Mucosa of stomach (tissue), 1 donor: ENCODE data around the gene RGL1.

Experiments
- H3K27me3 ChIP-seq: one replicate; pipeline ENCODE4 v1.7.0; 2013; ENCODE audit warnings: mild to moderate bottlenecking, low read length; ENCODE audit not compliant: control insufficient read depth, insufficient read depth
- H3K36me3 ChIP-seq: one replicate; pipeline ENCODE4 v1.7.0; 2013; ENCODE audit warnings: low read length; ENCODE audit not compliant: control insufficient read depth, insufficient read depth
- H3K4me1 ChIP-seq: one replicate; pipeline ENCODE4 v1.7.0; 2013; ENCODE audit warnings: mild to moderate bottlenecking, low read length; ENCODE audit not compliant: control insufficient read depth, insufficient read depth
- H3K4me3 ChIP-seq: one replicate; pipeline ENCODE4 v1.7.0; 2013; ENCODE audit warnings: low read length
- H3K9ac ChIP-seq: one replicate; pipeline ENCODE4 v1.7.0; 2013; ENCODE audit warnings: mild to moderate bottlenecking, low read length, moderate library complexity
- H3K9me3 ChIP-seq: one replicate; pipeline ENCODE4 v1.7.0; 2013; ENCODE audit warnings: mild to moderate bottlenecking, low read length, moderate library complexity; ENCODE audit not compliant: control insufficient read depth
- donor health status: Pancreatic carcinoma.

RGL1 gene

DNA sequence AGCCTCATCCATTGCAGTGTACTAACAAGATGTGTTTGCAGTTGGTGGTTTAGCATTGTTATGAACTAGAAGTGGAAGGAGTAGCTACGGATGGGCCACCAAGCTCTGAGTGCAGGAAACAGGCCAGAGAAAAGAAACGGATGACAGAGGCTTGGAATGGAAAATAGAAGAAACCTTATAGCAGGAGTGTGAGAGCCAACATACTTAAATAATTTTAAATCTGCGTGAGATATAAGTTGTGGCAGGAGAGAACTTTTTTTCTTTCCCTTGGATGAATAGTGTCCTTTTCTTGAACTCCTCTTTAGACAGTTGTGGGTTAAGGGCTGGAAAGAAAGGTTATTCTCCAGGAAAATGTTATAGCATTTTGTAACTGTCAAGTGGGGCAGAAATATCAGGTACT, 54.2 kb downstream of the RGL1 start:
- Histone ChIP-seq H3K4me1 (peaks cover 4% of the 10 kb centered on the region), H3K36me3 (no peaks in the 10 kb centered on the region), H3K4me3 (no peak overlapping the region), H3K9me3 (no peaks in the 10 kb centered on the region), H3K27me3 (no peaks in the 10 kb centered on the region), H3K9ac (no peak overlapping the region)

DNA sequence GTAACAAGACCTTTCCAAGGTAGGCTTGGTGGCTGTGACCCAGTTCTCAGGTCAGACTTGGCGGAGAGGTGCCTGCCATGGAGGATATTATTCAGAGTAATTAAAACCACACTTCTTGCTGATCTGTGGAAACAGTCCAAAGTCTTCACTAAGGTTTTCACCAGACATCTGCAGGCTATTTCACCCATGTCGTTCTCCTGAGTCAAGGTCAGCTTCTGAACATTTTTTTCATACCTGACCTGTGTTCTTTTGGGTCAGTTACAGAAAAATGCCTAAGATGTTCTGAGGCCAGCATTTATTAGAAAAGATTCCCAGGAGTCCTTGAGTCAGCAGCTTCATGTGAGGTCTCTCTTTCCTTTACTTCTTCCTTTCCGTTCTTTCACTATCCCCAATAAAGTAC, 54.9 kb downstream of the RGL1 start:
- Histone ChIP-seq H3K9me3 (no peaks in the 10 kb centered on the region), H3K4me3 (no peak overlapping the region), H3K9ac (no peak overlapping the region), H3K4me1 (peaks cover 4% of the 10 kb centered on the region), H3K36me3 (no peaks in the 10 kb centered on the region), H3K27me3 (no peaks in the 10 kb centered on the region)

DNA sequence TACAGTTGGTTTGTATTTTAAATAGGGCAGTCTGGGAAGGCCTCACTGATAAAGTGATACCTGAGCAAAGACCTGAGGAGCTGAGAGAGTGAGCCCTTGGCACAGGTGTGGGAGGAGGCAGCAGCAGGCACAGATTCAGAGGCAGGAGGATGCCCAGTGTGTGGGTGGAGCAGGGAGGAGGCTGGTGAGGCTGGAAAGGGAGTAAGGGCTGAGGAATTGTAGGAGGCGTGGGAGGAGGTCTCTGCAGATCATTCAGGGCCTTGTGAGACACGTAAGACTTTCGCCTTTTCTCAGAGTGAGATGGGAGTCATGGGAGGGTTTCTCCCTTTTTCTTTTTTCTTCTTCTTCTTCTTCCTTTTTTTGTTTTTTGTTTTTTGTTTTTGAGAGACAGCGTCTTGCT, 58.0 kb downstream of the RGL1 start:
- H3K27me3 ChIP-seq: no peaks in the 10 kb centered on the region
- peaks cover 4% of the 10 kb centered on the region for H3K4me1 ChIP-seq
- no peak overlapping the region for H3K4me3 ChIP-seq
- H3K9ac ChIP-seq: no peak overlapping the region
- no peaks in the 10 kb centered on the region for H3K36me3 ChIP-seq
- no peaks in the 10 kb centered on the region for H3K9me3 ChIP-seq

DNA sequence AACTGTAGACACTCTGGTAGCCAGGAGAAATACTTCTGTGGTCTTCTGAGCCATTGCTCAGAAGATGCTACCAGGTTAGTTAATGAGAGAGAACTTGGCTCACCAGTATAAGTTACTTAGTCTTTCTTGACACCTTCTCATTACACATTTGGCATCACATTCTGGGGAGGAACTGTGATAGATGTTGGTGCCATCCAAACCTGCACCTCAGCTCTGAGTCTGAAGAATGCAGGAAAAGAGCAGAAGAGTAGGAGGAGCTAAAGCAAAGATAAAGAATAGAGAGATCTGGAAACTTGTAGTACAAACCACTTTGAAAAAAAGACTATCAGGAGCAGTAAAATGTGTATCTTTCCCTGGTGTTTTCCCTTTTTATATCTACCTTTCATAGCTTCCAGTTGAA, 58.9 kb downstream of the RGL1 start:
- Histone ChIP-seq H3K4me3 (no peak overlapping the region), H3K36me3 (no peaks in the 10 kb centered on the region), H3K4me1 (peaks cover 4% of the 10 kb centered on the region), H3K9ac (no peak overlapping the region), H3K9me3 (no peaks in the 10 kb centered on the region), H3K27me3 (no peaks in the 10 kb centered on the region)

DNA sequence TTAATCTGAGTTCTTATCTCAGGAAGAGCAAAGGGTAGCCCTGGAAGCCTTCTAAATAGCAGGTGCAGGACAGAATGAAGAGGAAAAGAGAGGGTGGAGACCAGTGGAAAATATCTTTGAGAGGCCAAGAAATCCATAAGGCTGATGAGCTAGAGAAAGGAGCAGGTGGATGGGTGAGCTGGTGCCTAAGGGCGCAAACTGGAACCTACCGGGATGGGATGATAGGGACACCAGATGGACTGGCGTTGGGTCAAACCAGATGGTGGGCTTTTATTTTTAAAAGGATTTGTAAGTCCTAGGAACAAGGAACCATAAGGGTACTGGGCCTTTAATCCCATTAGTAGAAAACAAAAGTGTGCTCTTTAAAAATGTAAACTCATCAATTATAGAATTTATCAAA, 59.7 kb downstream of the RGL1 start:
- Histone ChIP-seq H3K27me3 (no peaks in the 10 kb centered on the region), H3K36me3 (no peaks in the 10 kb centered on the region), H3K9ac (no peak overlapping the region), H3K9me3 (no peaks in the 10 kb centered on the region), H3K4me1 (peaks cover 4% of the 10 kb centered on the region), H3K4me3 (no peak overlapping the region)

DNA sequence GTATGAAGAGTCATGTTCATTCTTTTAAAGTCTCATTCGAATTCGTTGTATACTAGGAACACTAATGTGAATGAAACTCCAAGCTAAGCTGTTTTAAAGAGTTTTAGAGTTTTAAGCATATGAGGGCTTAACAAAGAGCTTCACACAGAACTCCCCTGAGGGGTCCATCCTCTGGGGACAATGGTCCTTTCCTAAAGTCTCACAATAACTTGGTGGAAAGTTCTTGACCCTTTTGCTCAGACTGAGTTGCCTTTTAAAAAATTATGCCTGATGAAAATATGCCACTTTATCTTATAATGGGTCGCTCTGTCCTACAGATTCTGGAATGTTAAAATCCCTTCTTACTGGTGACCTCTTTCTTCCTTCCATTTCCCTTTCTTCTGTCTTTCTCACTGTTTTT, 64.3 kb downstream of the RGL1 start:
- no peaks in the 10 kb centered on the region for H3K27me3 ChIP-seq
- H3K9ac ChIP-seq: no peak overlapping the region
- H3K4me3 ChIP-seq: no peak overlapping the region
- no peaks in the 10 kb centered on the region for H3K9me3 ChIP-seq
- peaks cover 6% of the 10 kb centered on the region for H3K4me1 ChIP-seq
- H3K36me3 ChIP-seq: no peaks in the 10 kb centered on the region

DNA sequence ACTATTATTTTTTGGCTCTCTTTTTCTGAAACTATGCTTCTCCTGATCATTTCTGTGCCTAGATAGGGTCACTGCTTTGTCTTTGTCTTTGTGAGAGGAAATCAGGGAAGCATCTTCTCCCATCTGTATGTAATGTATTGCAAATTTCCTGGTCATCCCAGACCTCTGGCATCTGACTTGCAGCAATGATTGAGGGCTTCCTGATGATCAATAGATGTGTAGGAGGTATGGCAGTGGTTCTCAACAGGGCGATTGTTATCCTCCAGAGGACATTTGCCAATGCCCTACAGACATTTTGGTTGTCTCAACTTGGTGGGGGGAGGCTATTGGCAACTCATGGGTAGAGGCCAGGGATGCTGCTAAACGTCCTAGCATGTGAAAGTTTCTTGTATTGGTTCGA, 64.7 kb downstream of the RGL1 start:
- Histone ChIP-seq H3K36me3 (no peaks in the 10 kb centered on the region), H3K4me1 (peaks cover 6% of the 10 kb centered on the region), H3K4me3 (no peak overlapping the region), H3K27me3 (no peaks in the 10 kb centered on the region), H3K9ac (no peak overlapping the region), H3K9me3 (no peaks in the 10 kb centered on the region)

DNA sequence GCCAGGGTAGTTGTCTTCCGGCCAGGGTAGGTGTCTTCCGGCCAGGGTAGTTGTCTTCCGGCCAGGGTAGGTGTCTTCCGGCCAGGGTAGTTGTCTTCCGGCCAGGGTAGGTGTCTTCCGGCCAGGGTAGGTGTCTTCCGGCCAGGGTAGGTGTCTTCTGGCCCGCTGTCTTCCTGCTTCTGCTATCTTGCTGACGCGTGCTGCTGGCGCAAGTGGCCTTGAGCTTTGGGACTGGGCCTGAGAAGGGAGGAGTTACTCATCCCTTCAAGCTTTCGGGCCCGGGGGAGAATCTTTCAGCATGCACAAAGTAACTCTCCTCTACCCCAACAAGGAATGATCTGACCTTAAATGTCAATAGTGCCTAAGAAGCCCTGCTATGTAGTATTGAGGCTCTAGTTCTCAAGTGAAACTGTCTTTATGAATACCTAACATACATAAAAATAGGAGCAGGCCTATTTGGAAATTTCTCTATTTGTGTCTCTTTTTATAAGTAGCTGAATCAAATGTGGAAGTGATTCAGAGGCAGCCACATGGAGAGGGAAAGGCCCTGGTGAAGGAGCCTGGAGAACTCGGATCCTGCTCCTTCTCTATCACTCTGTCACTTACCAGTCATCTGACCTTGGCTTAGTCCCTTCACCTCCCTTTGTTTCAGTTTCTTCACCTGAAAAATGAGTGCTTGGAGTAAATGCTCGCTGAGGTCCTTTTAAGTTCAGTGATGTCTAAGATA, 65.6 kb downstream of the RGL1 start:
- Histone ChIP-seq H3K9ac (no peak overlapping the region), H3K27me3 (no peaks in the 10 kb centered on the region), H3K4me1 (peaks cover 6% of the 10 kb centered on the region), H3K4me3 (no peak overlapping the region), H3K9me3 (no peaks in the 10 kb centered on the region), H3K36me3 (no peaks in the 10 kb centered on the region)

DNA sequence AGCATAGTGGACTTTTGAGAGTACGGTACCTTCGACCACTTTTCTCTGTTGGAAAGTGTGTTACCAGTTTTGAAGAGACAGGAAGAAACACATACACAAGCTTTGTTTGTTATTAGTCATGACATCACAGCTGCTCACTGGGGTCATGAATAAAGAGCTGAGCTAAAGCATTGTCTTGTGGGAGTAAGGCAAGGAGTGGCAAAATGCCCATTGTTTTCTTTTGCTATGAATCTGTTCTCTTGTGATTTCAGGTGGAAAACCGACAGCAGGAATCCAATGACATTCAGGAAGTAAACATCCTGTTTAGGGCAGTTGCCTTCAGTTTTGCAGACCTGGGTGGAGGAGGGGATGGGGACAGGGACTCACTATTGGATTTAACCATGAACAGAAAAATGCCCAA, 66.2 kb downstream of the RGL1 start:
- Histone ChIP-seq H3K4me1 (peaks cover 6% of the 10 kb centered on the region), H3K9me3 (no peaks in the 10 kb centered on the region), H3K27me3 (no peaks in the 10 kb centered on the region), H3K9ac (no peak overlapping the region), H3K36me3 (no peaks in the 10 kb centered on the region), H3K4me3 (no peak overlapping the region)

DNA sequence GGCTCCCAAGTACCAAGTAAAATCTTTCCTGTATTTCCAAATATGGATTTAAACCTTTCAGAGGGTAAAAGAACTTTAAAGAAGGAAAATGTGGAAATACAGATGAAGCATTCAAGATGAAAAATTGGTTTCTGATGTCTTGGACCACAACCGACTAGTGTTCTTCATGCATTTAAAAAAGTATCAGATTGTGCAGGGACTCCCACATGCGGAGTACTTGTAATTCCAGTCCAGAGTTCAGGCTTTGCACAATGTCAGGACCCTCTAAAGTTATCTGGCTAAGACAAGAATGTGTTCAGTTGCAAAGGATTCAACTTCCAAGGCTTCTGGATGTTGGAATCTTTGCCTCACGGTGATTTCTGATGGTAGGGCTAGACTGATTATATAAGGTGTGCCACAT, 66.7 kb downstream of the RGL1 start:
- H3K4me3 ChIP-seq: no peak overlapping the region
- no peaks in the 10 kb centered on the region for H3K27me3 ChIP-seq
- no peaks in the 10 kb centered on the region for H3K36me3 ChIP-seq
- peaks cover 6% of the 10 kb centered on the region for H3K4me1 ChIP-seq
- H3K9ac ChIP-seq: no peak overlapping the region
- no peaks in the 10 kb centered on the region for H3K9me3 ChIP-seq

DNA sequence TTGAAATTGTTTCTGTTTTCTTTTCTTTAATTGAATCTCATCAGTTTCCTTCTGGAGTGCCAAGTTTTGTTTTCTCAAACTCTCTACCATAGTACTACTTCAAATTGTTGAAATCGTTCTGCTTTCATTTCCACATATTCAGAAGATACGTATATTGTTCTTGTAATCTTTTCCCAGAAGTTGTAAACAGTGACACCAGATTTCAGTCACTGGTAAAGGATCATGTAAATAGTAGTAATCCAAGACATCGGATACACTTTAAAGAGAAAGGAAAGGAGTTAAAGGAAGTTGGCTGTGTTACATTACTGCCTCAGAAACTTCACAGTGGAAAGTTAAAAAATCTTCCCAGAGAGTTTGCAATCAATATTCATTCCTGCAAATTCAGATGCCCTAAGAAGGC, 67.5 kb downstream of the RGL1 start:
- no peaks in the 10 kb centered on the region for H3K36me3 ChIP-seq
- H3K9ac ChIP-seq: no peak overlapping the region
- H3K4me1 ChIP-seq: peaks cover 10% of the 10 kb centered on the region
- no peaks in the 10 kb centered on the region for H3K27me3 ChIP-seq
- H3K4me3 ChIP-seq: no peak overlapping the region
- H3K9me3 ChIP-seq: no peaks in the 10 kb centered on the region

DNA sequence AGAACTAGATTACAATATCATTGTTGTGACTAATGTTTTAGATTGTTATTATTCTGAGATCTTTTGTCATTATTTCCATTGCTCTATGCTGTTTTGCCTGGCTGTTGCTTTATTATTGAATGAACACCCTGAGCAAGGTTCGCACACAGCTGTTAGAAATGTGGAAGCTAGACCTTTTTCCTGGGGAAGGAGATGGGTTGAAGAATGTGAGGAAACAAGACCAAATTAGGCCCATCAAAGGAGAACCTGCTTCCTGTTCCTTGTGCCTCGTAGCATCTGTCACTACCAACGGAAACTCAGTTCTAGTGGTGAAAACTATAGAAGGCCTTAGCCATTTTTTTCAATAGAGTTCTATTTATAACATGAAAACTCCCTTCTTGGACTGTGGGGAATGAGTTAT, 68.7 kb downstream of the RGL1 start:
- H3K4me3 ChIP-seq: no peak overlapping the region
- no peaks in the 10 kb centered on the region for H3K27me3 ChIP-seq
- H3K4me1 ChIP-seq: peaks cover 10% of the 10 kb centered on the region
- no peak overlapping the region for H3K9ac ChIP-seq
- no peaks in the 10 kb centered on the region for H3K9me3 ChIP-seq
- no peaks in the 10 kb centered on the region for H3K36me3 ChIP-seq

DNA sequence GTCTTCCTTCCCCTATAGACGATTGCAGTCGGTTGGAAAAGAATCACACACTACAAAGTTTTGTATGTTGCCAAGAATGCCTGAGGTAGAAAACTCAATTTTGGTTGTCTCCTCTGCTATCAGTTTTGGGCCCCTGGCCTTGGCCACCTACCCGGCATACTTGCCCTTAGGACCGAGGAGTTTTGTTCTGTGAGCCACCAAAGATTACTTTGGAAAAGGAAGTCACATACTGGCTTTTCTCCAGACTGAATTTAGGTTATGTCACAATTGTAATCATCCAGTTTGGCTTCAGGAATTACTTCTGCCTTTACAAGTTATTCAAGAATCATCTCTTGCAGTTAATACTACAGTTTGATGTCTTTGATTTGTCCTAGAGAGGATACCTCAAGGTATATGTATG, 71.4 kb downstream of the RGL1 start:
- no peaks in the 10 kb centered on the region for H3K27me3 ChIP-seq
- H3K9me3 ChIP-seq: no peaks in the 10 kb centered on the region
- no peaks in the 10 kb centered on the region for H3K36me3 ChIP-seq
- no peak overlapping the region for H3K9ac ChIP-seq
- H3K4me1 ChIP-seq: peaks cover 9% of the 10 kb centered on the region
- no peak overlapping the region for H3K4me3 ChIP-seq
